Activated T-cell treated with anti-CD3 and anti-CD28 coated beads, Interleukin-2, amount 50 U/mL, for 1 hour (primary cell): Measurements from ENCODE around the gene HSF4.

Experiments used
- DNase-seq: peaks from one replicate; pipeline ENCODE4 v3.0.0-alpha.2; 2020

The HSF4 gene

GRCh38 chr16:67150047-67150832 lies 14.3 kb upstream of the HSF4 start:
- DNase-seq, result peak; percentile 55

- DNase-seq, result peak; percentile 51
Observed at GRCh38 chr16:67150833-67151396, 13.6 kb upstream of the HSF4 start, which contains the start of gene B3GNT9. Gene B3GNT9 (minus strand): TSS chr16:67150998. CDS start chr16:67150485, 513 bp downstream.

GRCh38 chr16:67151431-67152097 lies 13.0 kb upstream of the HSF4 start:
- DNase-seq, result no peak

DNA sequence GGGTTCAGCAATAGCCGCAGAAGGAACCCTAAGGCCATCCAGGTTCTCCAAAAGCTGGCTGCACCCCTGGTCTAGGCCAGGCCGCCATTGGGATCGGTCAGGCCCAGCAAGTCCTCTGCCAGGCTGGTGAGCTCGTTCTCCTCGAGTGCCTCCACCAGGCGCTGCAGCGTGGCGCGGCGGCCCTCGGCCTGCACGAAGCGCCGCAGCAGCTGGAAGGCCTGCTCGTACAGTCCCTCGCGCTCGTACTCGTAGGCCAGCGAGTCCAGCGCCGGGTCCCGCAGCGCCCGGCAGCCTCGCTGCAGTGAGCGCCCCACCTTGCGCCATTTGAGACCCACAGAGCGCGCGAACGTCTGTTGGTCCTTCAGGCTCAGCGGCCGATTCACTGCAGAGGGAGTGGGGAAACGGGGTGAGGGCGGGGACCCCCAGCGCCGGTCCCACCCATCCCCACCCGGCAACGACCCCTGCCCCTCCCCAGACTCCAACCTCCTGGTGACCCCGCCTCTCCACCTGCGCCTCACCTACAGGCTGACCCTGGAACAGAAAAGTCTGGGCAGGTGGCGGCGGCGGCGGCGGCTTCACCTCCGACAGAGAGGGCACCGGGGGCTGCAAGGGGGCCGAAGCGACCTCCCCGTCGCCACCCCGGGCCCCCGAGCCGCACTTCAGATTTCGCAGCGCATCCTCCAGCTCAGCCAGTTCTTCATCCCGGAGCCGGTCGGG lies 9.8 kb upstream of the HSF4 start:
- DNase-seq, result no peak

GRCh38 chr16:67155295-67156142 lies 9.0 kb upstream of the HSF4 start:
- peak; percentile 87 for DNase-seq

GRCh38 chr16:67156143-67156844 lies 8.3 kb upstream of the HSF4 start:
- DNase-seq, result no peak

DNA sequence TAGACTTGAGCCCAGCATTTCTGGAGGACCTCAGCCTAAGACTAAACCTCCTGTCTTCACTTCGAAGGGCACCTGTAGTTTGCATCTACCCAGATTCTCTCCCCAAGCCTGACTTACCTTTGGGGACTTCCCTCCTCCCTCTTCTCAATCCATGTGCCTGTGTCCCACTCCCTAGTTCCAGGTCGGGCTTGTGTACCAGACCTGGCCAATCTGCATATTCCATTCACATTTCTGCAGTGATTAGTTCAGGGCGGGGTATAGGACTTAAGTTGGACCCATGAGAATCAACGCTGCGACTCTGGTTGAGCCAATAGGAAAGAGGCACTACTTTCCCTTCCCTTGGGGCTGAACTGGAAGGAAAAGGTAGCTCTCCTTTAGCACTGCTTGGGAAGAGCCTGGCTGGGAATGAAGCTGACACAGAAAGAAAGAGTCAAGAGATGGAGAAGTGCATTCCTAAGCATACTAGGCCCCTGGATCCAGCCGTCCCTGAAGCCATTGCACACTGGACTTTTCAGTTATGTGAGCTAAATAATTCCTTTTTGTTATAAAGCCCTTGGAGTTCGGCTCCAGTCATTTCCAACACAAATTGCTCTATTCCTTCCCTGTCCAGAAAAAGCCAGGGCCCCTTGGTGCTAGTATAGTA lies 7.3 kb upstream of the HSF4 start:
- DNase-seq, result no peak

DNA sequence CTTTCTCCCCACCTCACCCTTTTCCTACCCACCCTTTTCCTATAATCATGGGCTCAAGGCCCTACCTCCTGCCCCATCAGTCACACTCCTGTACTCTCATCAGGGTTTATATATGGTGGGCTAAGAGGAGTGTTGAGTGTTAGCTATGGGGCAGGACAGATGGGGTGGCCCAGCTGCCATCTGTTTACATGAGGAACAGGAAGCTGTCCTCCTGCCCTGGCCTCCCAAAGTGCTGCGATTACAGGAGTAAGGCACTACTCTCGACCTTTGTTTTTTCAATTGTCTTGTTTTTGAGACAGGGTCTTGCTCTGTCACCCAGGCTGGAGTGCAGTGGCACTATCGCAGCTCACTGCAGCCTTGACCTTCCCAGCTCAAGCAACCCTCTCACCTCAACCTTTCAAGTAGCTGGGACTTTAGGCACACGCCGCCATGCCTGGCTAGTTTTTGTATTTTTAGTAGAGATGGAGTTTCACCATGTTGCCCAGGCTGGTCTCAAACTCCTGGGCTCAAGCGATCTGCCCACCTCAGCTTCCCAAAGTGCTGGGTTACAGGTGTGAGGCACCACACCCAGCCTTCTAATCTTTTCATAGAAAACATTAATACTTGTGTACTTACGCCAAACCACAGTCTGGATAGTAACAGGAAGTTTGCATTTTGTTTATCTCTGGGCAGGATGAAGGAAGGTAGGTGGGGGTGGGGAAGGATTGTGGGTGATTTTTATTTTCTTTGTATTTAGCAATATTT lies 6.5 kb upstream of the HSF4 start:
- DNase-seq, result no peak

DNA sequence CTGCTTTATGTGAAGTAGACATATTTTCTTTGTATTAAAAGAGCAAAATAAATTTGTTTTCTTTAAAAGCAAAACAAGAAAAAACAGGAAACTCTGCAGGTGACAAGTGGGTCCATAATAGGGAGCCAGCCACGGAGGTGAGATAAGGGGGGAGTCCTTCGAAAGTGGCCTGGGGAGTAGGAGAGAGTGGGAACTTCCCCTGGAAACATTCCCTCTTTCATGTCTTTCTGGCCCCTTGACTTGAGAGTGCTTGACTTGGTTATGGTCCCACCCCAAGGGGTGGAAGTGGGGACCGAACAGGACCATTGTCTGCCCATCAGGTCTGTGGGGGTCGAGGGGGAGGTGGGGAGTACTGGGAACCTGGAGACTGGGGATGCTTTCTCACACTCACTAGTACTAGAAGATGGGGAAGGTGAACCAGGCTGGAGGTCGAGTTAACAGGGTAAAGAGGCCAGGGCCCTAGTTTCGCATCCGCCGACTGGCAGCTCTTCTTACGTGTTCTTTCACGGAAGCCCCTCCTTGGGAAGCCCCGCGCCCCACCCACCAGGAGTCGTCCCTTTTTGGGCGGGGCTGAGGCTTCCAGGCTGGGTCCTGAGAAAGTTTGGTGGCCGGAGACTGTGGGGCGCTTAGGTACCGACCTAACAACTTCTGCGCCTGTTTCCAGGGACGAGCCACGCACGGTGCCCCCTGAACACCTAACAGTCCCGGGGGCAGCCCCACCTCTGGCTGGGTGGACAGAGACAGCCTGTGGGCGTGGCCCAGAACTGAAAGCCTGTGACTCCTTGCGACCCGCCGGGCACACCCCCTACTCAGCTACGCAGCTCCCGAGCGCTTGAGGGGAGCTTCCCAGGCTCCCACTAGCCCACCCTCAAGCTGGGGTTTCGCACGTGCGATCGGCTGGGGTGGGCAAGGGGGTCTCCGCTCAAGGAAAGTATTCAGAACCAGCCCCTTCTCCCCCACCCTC lies 5.6 kb upstream of the HSF4 start:
- DNase-seq, result peak; percentile 80

- DNase-seq, result no peak
Observed at GRCh38 chr16:67161595-67162058, 2.9 kb upstream of the HSF4 start.

GRCh38 chr16:67162506-67163163 lies 1.9 kb upstream of the HSF4 start:
- DNase-seq, result no peak

GRCh38 chr16:67163164-67163998 lies 1.2 kb upstream of the HSF4 start:
- peak; percentile 59 for DNase-seq

GRCh38 chr16:67163999-67164558 lies 466 bp upstream of the HSF4 start:
- DNase-seq, result no peak

DNA sequence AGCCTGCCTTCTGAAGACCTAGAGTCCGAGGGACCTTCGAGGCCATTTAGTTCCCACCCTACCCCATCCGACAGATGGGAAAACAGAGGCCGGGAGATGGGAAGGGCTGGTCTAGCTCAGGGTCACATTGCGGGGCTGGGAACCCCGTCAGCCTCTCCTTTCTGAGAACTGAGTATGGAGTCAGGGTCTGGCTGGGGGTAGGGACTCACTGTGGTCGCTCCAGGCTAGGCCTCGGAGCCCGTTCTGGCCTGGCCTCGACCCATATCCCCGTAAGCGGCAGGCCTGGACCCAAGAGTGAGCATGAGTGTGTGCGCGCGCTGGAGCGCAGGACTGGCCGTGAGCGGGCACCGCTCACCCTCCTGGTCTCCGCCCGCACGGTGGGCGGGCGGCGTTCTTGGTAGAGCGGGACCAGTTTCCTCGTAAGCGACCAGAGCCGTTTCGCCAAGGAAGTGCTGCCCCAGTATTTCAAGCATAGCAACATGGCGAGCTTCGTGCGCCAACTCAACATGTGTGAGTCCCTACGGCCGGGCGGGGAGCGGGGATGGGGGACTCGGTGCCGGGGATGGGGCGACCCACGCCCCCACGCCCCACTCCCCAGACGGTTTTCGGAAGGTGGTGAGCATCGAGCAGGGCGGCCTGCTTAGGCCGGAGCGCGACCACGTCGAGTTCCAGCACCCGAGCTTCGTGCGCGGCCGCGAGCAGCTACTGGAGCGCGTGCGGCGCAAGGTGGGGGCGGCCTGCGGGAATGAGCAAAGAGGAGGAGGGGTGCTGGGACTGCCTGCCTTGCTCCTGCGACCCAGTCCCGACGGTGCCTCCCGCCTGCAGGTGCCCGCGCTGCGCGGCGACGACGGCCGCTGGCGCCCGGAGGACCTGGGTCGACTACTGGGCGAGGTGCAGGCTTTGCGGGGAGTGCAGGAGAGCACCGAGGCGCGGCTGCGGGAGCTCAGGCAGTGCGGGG lies 855 bp downstream of the HSF4 start:
- DNase-seq, result no peak

DNA sequence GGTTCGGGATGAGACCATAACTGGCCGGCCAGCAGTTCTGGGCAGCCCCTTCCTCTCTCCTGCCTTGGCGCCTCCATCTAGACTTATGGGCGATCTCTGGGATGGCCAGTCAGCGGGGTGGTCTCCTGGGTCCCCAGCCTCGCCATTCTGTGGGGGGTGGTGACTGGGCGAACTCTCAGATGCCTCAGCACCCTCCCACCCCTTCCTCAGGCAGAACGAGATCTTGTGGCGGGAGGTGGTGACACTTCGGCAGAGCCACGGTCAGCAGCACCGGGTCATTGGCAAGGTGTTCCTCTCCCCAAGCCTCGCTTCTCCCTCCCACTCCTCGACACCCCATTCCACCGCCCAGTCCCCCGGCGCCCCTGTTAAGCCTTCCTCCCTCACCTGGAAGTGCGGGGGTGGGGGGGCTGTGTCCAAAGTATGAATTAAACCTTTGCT lies 1.6 kb downstream of the HSF4 start:
- DNase-seq, result no peak

- DNase-seq, result no peak
Observed at GRCh38 chr16:67166598-67167168, 2.1 kb downstream of the HSF4 start.
